ENCODE results near the gene SCGB1D4.

The SCGB1D4 gene

DNA sequence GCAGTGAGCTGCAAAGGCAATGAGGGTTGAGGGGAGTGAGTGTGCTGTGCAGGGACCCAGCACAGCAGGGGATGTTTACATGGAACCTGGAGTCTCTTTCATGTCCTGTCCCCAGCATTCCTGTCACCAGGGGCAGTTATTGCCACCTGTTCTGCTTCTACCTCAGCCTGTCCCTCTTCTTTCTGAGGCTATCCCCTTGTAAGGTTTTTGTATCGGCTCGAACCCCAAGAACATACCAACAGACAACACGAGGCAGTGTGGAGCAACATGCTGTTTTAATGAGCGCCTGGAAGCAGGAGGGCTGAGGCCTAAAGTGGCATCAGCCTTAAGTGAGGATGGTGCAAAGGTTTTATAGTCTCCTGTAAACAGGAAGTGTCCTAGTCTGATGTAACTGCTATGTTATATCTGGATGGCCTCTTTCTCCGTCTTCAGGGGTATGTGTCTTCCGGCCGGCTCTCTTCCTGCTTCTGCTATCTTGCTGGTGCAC, 25.0 kb downstream of the SCGB1D4 start:
- DNase-seq (ENCODE audit: low spot score): no peak

DNA sequence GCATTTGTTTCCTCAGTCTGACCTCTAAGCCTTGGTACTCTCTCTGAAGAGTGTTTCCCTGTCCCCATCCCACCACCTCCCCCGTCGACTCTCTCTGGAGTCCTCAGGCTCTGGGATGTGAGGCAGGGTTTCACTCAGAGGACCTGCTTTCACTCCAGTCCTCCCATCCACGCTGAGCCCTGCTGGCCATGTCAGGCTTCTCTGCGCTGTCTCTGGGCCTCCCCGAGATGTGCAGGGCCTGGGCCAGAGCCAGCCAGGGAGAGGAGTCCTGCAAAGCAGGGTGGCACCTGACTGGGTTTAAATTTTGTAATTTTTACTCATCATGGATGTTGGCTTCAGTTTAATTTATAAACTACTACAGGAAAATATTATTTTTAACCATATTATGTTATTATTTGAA, 25.6 kb downstream of the SCGB1D4 start:
- no peak for DNase-seq (ENCODE audit: low spot score)

DNA sequence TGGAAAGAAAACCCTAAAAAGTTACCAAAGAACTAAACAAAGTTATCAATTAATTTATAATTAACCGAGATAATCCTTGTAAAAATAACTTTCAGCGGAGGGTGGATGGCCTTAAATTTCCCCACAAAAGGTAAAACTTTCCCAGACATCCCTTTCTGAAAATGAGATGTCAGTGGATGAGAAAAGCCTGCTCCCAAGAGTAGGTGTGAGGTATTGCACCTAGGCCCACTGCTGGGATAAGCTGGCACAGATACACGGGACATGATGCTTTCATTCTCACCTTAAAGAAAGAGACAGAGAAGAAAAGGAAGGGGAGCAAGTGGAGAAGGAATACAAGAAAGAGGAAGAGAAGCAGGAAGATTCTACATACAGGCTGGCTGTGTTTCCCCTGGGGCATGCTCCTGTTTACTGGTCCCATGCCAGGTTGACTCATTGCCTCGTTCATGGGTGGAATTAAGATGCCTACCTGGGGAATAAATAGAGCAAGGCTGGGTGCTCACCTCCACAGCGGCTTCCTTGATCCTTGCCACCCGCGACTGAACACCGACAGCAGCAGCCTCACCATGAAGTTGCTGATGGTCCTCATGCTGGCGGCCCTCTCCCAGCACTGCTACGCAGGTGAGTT, 29.1 kb downstream of the SCGB1D4 start, which contains the start of gene SCGB2A2:
Gene SCGB2A2 (plus strand): TSS at position 505 of the 625 bp plus-strand sequence. CDS start 59 bp downstream, at position 564.
- no peak for DNase-seq (ENCODE audit: low spot score)

DNA sequence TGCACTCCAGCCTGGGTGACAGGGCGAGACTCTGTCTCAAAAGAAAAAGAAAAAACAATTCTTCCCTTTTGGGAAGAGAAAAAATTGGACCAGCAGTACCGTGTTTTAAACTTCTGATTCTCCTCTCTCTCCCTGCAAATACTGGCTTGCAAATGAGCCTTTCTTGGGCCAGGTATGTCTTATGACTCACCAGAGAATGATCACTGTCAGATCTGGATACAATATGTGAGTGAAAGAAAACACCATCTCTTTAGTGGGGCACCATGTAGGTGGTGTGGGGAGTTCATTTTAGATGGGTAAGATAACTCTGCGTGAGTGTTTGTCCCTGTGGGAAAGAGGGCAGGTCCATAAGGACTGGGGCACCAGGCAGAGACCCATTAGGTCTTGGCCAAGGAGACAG, 31.3 kb downstream of the SCGB1D4 start:
- DNase-seq (ENCODE audit: low spot score): no peak

DNA sequence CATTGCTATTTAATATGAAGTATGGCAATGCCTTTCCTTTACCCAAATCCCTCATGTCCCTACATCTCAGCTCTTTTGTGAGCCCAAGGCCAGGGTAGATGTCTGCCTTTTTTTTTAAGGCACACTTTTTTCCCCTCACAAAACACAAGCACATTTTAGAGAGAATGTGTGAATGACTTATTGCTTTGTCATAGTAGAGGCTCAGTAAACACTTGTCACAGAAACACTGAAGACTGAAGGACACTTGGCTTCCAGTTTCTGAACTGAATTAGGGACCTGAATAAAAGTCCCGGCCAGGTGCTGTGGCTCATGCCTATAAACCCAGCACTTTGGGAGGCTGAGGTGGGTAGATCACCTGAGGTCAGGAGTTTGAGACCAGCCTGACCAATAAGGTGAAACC, 31.8 kb downstream of the SCGB1D4 start:
- DNase-seq (ENCODE audit: low spot score): no peak

DNA sequence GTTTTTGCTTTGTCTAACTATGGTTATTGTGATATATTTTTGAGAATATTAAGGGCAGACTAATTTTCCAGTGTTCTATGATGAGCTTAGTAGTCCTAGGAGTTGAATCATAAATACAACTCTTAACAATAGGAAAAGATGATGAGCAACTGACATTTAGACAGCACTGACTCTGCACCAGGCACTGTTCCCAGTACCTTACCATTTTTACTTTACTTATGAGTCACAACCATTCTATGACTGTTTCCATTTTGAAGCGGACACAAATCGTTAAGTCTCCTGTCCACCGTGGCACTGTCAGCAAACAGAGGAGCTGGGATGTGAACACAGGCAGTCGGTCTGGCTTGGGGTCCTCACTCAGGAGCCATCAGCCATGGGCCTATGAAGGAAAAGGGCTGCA, 32.3 kb downstream of the SCGB1D4 start:
- peak; percentile 40 for DNase-seq (ENCODE audit: low spot score)

DNA sequence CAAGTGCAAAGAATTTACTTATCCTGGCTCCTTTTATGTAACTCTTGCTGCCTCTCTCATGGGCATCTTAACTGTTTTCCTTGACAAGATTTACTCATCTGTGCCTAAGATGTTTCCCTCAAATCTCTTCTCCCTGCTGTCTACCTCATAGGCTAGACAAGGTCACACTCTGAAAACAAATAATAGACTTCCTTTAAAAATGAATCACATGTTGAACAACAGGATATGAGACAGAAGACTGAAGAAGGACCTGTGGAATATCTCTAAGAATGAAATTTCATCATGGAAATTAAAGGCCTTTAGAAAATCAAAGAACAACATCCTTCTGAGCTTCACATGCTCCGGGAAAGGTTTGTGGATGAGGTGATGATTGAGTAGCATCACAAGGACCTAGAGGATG, 34.9 kb downstream of the SCGB1D4 start:
- no peak for DNase-seq (ENCODE audit: low spot score)

DNA sequence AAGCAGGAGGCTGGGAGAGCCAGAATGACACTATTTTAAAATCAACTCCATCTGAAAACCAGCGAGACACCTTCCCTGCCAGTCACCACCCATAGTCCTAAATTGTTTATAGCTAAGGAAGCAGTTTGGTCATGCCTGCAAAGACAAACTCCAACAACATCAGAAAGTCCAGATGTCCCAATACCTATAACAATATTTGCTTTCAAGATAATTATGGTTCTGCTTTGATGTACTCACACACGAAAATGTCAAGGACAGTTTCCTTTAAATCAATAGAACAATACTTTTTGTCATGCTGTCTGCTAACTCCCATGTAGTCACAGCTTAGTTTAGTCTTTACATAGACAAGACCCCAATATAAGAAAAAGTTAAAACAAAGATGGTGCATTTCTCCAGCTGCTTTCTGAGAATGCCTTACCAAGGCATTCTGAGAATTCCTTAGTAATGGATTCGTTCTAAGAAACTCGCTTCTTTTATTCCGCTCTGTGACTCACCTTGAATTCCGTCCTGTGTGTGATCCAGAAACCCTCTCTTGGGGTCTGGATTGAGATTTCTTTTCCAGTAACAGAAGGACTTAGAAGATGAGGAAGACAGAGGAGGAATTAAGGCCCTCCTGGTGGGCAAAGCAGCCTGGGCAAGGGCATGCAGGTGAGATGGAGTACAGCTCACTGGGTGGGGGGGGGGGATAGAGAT, 38.5 kb downstream of the SCGB1D4 start:
- DNase-seq (ENCODE audit: low spot score): no peak

DNA sequence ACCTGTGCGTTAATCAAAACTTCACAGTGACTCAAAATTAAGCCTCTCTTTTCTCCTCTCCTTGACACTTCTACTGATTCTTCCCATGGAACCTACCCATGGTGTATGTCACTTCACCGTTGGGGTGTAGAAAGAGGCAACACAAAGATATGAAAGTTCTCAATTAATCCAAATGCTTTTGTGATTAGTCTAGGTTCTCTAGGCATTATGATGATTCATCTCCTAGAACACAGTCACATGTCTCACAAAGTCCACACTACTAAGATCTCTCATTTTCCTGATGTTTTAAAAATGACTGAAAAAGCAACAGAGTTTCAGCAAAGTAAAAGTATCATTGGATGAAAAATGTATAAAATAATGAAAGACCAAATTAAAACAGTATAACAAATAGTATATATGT, 42.6 kb downstream of the SCGB1D4 start:
- DNase-seq (ENCODE audit: low spot score): no peak

DNA sequence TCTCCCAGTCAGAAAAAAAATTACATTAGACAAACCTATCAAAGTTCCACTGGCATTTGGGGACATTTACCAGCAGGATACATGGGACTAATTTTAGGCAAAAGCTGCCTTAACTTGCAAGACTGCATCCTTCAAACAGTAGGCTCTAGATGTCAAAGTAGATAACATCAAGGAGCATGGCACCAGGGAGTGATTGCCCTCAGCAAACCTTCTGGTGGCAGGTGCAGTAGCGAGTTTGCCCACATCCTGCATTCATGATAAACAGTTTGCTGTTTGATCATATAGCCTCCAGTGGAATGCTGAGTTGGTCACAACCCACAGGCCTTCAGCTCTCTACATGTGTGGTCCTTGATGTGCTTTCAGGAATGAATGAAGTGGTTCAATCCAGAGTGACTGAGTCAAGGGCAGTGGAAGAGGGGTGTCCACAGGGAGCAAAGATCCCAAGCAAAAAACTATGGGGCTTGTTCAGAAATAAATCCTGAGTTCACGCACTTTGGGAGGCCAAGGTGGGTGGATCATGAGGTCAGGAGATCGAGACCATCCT, 44.8 kb downstream of the SCGB1D4 start:
- no peak for DNase-seq (ENCODE audit: low spot score)

DNA sequence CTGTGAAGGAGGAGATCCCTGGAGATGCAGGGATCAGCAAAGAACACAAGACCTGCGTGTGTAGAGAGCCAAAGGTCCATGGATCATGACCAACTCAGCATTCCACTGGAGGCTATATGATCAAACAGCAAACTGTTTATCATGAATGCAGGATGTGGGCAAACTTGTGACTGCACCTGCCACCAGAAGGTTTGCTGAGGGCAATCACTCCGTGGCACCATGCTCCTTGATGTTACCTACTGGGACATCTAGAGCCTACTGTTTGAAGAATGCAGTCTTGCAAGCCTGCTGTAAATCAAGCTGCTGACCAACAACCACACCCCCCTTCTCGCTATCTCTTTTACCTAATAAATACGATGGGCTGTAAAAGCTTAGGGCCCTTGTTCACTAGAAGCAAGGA, 47.2 kb downstream of the SCGB1D4 start:
- DNase-seq (ENCODE audit: low spot score): no peak
